Fibroblast of lung (primary cell): Measurements from ENCODE around the gene TUT7. TPM values are rescaled to one million over a fixed set of nuclear protein-coding genes. Genes with fewer than 3 reads are reported as not detected.

Experiments used
- DNase-seq, 2 donors: peaks; one replicate each; pipeline versions ENCODE4 v3.0.0 to v3.0.0-alpha.2; 2010; ENCODE audit warnings: low read depth in 2 of 2
- H2AFZ ChIP-seq: 2 replicates; pipeline ENCODE4 v1.5.1; 2012; ENCODE audit warnings: low read length, control low read depth, inconsistent platforms
- H3K27ac ChIP-seq: 2 replicates; pipeline ENCODE4 v1.5.1; 2011; ENCODE audit warnings: low read length, control low read depth; ENCODE audit not compliant: insufficient read depth
- H3K27me3 ChIP-seq: 2 replicates; pipeline ENCODE4 v1.5.1; 2011; ENCODE audit warnings: mild to moderate bottlenecking, low read length; ENCODE audit not compliant: control insufficient read depth, insufficient read depth
- H3K36me3 ChIP-seq: 2 replicates; pipeline ENCODE4 v1.5.1; 2011; ENCODE audit warnings: low read length; ENCODE audit not compliant: control insufficient read depth, insufficient read depth
- H3K4me1 ChIP-seq: 2 replicates; pipeline ENCODE4 v1.5.1; 2011; ENCODE audit warnings: low read length; ENCODE audit not compliant: control insufficient read depth, insufficient read depth; ENCODE audit errors: extremely low read depth
- H3K4me2 ChIP-seq: 2 replicates; pipeline ENCODE4 v1.5.1; 2011; ENCODE audit warnings: low read length, control low read depth; ENCODE audit not compliant: insufficient read depth; ENCODE audit errors: extremely low read depth
- H3K4me3 ChIP-seq, 4 experiments: fragments of 200-600 bp in 1 of 4; sonication (generic) in 1 of 4; replicated peaks in 1 of 4; 2 replicates each; pipeline ENCODE4 v1.5.1; 2011 to 2016; ENCODE audit warnings: low read length in 4 of 4, low read depth in 3 of 4, mild to moderate bottlenecking in 3 of 4, control low read depth in 2 of 4, inconsistent platforms in 1 of 4, mixed read lengths in 1 of 4; ENCODE audit not compliant: insufficient read depth in 1 of 4; ENCODE audit errors: control extremely low read depth in 1 of 4
- H3K79me2 ChIP-seq: 2 replicates; pipeline ENCODE4 v1.5.1; 2012; ENCODE audit warnings: mild to moderate bottlenecking, low read length, inconsistent platforms; ENCODE audit not compliant: control insufficient read depth, insufficient read depth
- H3K9ac ChIP-seq: 2 replicates; pipeline ENCODE4 v1.5.1; 2011; ENCODE audit warnings: mild to moderate bottlenecking, low read length, control low read depth; ENCODE audit not compliant: insufficient read depth
- H3K9me3 ChIP-seq: 2 replicates; pipeline ENCODE4 v1.5.1; 2012; ENCODE audit warnings: low read depth, low read length; ENCODE audit not compliant: control insufficient read depth, insufficient read depth
- H4K20me1 ChIP-seq: 2 replicates; pipeline ENCODE4 v1.5.1; 2011; ENCODE audit warnings: low read length; ENCODE audit not compliant: control insufficient read depth, insufficient read depth; ENCODE audit errors: extremely low read depth
- EZH2 ChIP-seq: IDR thresholded peaks from 2 replicates; pipeline ENCODE4 v1.5.1; 2012; ENCODE audit warnings: low read length, control low read depth, mild to moderate bottlenecking; ENCODE audit errors: missing control alignments
- polyA plus RNA-seq, 2 donors: library from polyadenylated mRNA; depleted of rRNA in 1 of 2; stranded (reverse) in 1 of 2; unstranded in 1 of 2; fragments of >200 nt; gene quantifications; 2 replicates each; pipeline ENCODE4 v1.2.1, GENCODE V29; 2011 to 2012; ENCODE audit warnings: missing spikeins in 1 of 2
- total RNA-seq: library from RNA; depleted of rRNA; stranded (reverse); fragments of >200 nt; gene quantifications from 2 replicates; pipeline ENCODE4 v1.2.1, GENCODE V29; 2014
- TF ChIP-seq, protein P1 (sequence below), 2 donors: IDR thresholded peaks in 1 of 2; conservative IDR thresholded peaks in 1 of 2; 1 replicate in 1 of 2; 2 replicates in 1 of 2; pipeline ENCODE4 v1.5.1; 2011 to 2012; ENCODE audit warnings: low read length in 2 of 2, control low read depth in 1 of 2, inconsistent platforms in 1 of 2, low read depth in 1 of 2, mild to moderate bottlenecking in 1 of 2

TUT7 gene
- total and polyA plus RNA-seq, 2 donors (not counting 1 experiment from before 2014, with no cell fraction given), result 31.8 to 36.3 TPM

DNA sequence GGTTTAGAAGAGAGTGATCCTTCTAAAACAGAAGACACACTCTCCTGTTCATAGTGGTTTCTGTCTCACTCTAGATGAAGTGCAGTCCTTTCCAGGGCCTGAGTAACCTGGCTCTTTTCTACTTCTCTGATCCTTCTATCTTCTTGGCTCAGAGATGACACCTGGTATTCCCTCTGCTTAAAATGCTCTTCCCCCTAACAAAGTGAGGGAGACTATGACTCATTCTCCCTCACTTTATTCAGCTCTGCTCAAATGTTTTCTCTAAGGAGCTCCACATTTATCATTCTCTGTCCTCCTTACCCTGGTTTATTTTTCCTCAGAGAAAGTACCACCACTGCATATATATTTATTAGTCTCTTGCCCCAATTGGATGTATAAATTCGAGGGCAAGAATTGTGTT lies 24.6 kb downstream of the TUT7 start:
- H3K9me3 ChIP-seq, result no peaks in the 10 kb centered on the region
- TF ChIP-seq, protein P1, sequence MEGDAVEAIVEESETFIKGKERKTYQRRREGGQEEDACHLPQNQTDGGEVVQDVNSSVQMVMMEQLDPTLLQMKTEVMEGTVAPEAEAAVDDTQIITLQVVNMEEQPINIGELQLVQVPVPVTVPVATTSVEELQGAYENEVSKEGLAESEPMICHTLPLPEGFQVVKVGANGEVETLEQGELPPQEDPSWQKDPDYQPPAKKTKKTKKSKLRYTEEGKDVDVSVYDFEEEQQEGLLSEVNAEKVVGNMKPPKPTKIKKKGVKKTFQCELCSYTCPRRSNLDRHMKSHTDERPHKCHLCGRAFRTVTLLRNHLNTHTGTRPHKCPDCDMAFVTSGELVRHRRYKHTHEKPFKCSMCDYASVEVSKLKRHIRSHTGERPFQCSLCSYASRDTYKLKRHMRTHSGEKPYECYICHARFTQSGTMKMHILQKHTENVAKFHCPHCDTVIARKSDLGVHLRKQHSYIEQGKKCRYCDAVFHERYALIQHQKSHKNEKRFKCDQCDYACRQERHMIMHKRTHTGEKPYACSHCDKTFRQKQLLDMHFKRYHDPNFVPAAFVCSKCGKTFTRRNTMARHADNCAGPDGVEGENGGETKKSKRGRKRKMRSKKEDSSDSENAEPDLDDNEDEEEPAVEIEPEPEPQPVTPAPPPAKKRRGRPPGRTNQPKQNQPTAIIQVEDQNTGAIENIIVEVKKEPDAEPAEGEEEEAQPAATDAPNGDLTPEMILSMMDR (conservative IDR thresholded peaks at IDR 0.05 in 1 of 2, IDR thresholded peaks at IDR 0.05 in 1 of 2; ENCODE audit: low read depth in 1 of 2, low read length in 2 of 2), result no peak
- no peak for TF ChIP-seq EZH2
- peaks cover 4% of the 10 kb centered on the region for H3K36me3 ChIP-seq
- no peak overlapping the region for H2AFZ ChIP-seq
- no peaks in the 10 kb centered on the region for H3K4me1 ChIP-seq
- H4K20me1 ChIP-seq, result no peaks in the 10 kb centered on the region
- no peaks in the 10 kb centered on the region for H3K79me2 ChIP-seq
- H3K27ac ChIP-seq, result no peak overlapping the region
- H3K4me2 ChIP-seq, result no peak overlapping the region
- no peak overlapping the region for H3K4me3 ChIP-seq
- peak in 1 of 2 donors; percentile 61 for DNase-seq
- H3K27me3 ChIP-seq, result no peaks in the 10 kb centered on the region
- H3K9ac ChIP-seq, result no peak overlapping the region

DNA sequence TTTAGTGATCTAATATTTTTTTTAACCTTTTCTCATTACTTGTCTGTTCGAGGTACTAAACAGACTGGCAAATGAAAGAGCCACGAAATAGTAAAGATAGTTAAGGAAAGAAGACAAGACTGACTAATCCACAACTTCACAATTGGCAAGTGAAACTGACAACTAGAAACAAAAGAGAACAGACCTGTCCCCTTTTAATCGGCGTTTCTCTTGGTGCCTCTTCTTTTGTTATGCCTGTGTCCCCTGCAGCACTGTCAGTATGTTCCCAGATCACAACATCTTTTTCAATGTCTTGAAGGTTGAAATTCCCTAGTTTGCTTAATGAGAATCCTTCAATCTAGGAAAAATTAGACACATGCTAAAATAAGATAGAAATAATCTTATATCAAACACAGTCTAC lies 26.1 kb downstream of the TUT7 start:
- H3K36me3 ChIP-seq, result peaks cover 4% of the 10 kb centered on the region
- no peak overlapping the region for H3K27ac ChIP-seq
- TF ChIP-seq, protein P1 (conservative IDR thresholded peaks at IDR 0.05 in 1 of 2, IDR thresholded peaks at IDR 0.05 in 1 of 2; ENCODE audit: low read depth in 1 of 2, low read length in 2 of 2), result no peak
- no peak for TF ChIP-seq EZH2

DNA sequence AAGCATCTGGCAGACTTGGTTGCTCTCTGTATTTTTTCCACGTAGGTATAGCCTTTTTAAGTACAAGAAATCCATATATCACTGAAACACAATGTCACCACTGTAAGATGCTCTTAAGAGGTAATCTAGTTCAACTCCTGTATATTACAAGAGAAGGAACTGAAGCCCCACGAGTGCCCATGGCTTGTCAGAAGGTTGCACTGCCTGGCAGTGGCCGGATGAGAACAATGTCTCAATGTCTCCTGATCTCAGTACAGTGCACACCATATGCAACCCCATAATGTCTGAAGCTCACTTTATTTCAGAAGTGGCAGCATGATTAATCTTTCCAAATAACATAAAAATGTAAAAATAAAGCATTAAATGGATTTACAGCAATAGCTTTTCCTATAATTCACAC lies 27.7 kb downstream of the TUT7 start:
- H3K79me2 ChIP-seq, result no peaks in the 10 kb centered on the region
- no peak overlapping the region for H3K4me2 ChIP-seq
- H3K36me3 ChIP-seq, result peaks cover 6% of the 10 kb centered on the region
- no peaks in the 10 kb centered on the region for H3K27me3 ChIP-seq
- no peak overlapping the region for H3K9ac ChIP-seq
- TF ChIP-seq, protein P1 (conservative IDR thresholded peaks at IDR 0.05 in 1 of 2, IDR thresholded peaks at IDR 0.05 in 1 of 2; ENCODE audit: low read depth in 1 of 2, low read length in 2 of 2), result no peak
- no peak for TF ChIP-seq EZH2
- DNase-seq, result no peak
- H4K20me1 ChIP-seq, result no peaks in the 10 kb centered on the region
- H3K27ac ChIP-seq, result no peak overlapping the region
- H2AFZ ChIP-seq, result no peak overlapping the region
- no peaks in the 10 kb centered on the region for H3K9me3 ChIP-seq
- H3K4me1 ChIP-seq, result peaks cover 18% of the 10 kb centered on the region
- no peak overlapping the region for H3K4me3 ChIP-seq

More for the DNA sequence above, 26.1 kb downstream of the TUT7 start:
- Histone ChIP-seq H3K4me3 (no peak overlapping the region), H4K20me1 (no peaks in the 10 kb centered on the region), H3K27me3 (no peaks in the 10 kb centered on the region), H3K4me2 (no peak overlapping the region), H3K9ac (no peak overlapping the region), H2AFZ (no peak overlapping the region), H3K9me3 (no peaks in the 10 kb centered on the region), H3K79me2 (no peaks in the 10 kb centered on the region), H3K4me1 (peaks cover 9% of the 10 kb centered on the region)
- no peak for DNase-seq
